ENCODE data around the gene SSTR5.

Gene SSTR5

DNA sequence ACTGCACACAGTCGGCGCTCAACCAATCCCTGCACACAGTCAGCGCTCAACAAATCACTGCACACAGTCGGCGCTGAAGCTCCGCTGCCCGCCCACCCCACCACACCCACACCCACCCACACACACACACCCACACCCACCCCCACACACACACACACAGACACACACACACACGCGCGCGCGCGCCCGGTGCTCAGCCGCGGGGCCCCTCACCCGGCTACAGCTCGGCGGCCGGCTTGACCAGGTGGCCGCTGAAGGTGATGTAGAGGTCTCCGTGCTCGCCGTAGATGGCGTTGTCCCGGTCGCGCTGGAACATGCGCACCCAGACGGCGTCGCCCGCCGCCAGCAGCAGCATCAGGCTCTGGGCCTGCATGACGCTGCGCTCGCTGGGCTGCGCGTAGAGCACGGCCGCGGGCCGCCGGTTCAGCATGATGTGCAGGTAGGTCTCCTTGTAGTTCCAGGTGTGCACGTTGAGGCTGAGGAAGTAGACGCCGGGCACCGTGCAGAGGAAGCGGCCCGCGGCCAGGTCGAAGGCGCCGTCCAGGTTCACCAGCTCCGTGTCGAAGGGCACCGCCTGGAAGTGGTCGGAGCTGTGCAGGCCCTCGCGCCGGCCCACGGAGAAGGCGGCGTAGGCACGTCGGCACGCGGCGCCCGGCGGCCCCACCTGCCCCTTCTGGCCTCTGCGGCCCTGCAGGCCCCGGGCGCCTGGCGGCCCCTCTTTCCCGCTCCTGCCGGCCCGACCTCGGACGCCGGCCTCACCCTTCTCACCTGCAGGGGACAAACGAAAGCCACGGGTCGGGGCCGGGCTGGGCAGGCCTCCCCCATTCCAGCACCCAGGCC lies 21.0 kb downstream of the SSTR5 start:
- Histone ChIP-seq H3K27me3 (ENCODE audit: control insufficient read depth in 1 of 2, insufficient read depth in 2 of 2, low read length in 2 of 2) (peaks cover 8 to 32% of the 10 kb centered on the region in 2 donors), H3K36me3 (ENCODE audit: control insufficient read depth in 2 of 2, insufficient read depth in 2 of 2, low read length in 2 of 2) (no peaks in the 10 kb centered on the region), H3K9ac (ENCODE audit: low read length in 2 of 2) (no peak overlapping the region), H3K4me1 (ENCODE audit: control insufficient read depth, insufficient read depth, low read length) (peaks cover 9% of the 10 kb centered on the region), H3K27ac (ENCODE audit: low read length) (no peak overlapping the region), H3K9me3 (ENCODE audit: control insufficient read depth in 2 of 2, low read length in 2 of 2) (no peaks in the 10 kb centered on the region), H3K4me3 (ENCODE audit: low read length in 2 of 2) (no peak overlapping the region)

DNA sequence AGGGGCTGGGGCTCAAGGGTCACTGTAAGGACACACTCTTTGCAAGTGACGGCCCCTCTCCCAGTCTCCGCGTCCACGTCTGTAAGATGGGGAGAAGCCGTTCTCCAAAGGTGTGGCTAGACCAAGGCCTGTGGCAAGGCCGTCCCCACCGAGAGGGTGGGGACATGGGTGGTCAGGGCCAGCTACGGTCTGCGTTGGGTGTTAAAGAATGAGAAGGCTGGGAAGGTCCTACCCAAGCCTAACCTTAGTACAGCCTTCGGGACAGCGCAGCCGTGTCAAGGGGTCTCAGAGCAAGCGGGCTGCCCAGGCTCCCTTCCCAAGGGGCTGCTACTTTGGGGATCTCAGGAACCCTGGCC lies 21.6 kb downstream of the SSTR5 start:
- no peaks in the 10 kb centered on the region for H3K9me3 ChIP-seq (ENCODE audit: control insufficient read depth in 2 of 2, low read length in 2 of 2)
- peaks cover 8 to 28% of the 10 kb centered on the region in 2 donors for H3K27me3 ChIP-seq (ENCODE audit: control insufficient read depth in 1 of 2, insufficient read depth in 2 of 2, low read length in 2 of 2)
- peaks cover 9% of the 10 kb centered on the region for H3K4me1 ChIP-seq (ENCODE audit: control insufficient read depth, insufficient read depth, low read length)
- H3K36me3 ChIP-seq (ENCODE audit: control insufficient read depth in 2 of 2, insufficient read depth in 2 of 2, low read length in 2 of 2): no peaks in the 10 kb centered on the region
- H3K27ac ChIP-seq (ENCODE audit: low read length): no peak overlapping the region
- no peak overlapping the region for H3K9ac ChIP-seq (ENCODE audit: low read length in 2 of 2)
- no peak overlapping the region for H3K4me3 ChIP-seq (ENCODE audit: low read length in 2 of 2)

DNA sequence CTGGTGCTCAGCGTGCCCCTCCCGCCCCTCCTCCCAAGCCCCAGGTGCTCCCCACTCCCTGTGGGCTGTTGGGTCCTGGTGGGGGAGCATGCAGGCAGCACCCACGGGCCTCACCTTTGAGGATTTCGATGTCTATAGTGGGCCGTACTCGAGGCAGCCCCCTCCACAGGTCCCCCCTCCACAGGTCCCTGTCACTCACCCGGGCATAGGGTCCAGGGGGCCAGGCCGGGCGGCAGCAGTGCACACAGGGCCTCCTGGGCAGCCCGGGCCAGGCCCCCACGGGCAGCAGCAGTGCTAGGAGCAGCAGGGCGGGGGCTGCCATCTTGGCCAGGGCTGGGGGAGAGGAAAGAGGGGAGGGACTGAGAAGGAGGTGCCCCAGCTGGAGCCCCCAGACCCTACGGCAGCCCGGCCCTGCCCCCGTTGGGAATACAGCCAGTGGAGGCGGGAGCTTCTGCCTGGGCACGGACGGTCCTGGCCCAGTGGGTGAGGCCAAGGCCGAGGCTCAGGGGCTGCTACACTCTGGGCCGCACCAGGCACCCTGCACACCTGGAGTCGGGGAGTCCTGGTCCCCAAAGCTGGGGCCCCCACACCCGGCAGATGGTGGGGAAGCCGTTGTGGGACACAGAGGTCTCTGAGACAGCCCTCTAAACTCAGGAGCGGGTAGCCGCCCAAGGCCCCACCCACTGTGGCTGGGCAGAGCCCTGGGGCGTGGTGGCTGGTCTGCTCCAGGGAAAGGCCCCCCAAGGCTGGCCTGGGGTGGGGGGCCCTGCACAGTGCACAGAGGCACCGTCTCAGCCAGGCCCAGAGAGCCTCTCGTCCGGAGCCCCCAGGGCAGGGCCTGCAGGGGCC lies 22.3 kb downstream of the SSTR5 start:
- Histone ChIP-seq H3K27ac (ENCODE audit: low read length) (no peak overlapping the region), H3K9ac (ENCODE audit: low read length in 2 of 2) (no peak overlapping the region), H3K27me3 (ENCODE audit: control insufficient read depth in 1 of 2, insufficient read depth in 2 of 2, low read length in 2 of 2) (peaks cover 7 to 28% of the 10 kb centered on the region in 2 donors), H3K36me3 (ENCODE audit: control insufficient read depth in 2 of 2, insufficient read depth in 2 of 2, low read length in 2 of 2) (no peaks in the 10 kb centered on the region), H3K9me3 (ENCODE audit: control insufficient read depth in 2 of 2, low read length in 2 of 2) (no peaks in the 10 kb centered on the region), H3K4me1 (ENCODE audit: control insufficient read depth, insufficient read depth, low read length) (peaks cover 8% of the 10 kb centered on the region), H3K4me3 (ENCODE audit: low read length in 2 of 2) (no peak overlapping the region)

DNA sequence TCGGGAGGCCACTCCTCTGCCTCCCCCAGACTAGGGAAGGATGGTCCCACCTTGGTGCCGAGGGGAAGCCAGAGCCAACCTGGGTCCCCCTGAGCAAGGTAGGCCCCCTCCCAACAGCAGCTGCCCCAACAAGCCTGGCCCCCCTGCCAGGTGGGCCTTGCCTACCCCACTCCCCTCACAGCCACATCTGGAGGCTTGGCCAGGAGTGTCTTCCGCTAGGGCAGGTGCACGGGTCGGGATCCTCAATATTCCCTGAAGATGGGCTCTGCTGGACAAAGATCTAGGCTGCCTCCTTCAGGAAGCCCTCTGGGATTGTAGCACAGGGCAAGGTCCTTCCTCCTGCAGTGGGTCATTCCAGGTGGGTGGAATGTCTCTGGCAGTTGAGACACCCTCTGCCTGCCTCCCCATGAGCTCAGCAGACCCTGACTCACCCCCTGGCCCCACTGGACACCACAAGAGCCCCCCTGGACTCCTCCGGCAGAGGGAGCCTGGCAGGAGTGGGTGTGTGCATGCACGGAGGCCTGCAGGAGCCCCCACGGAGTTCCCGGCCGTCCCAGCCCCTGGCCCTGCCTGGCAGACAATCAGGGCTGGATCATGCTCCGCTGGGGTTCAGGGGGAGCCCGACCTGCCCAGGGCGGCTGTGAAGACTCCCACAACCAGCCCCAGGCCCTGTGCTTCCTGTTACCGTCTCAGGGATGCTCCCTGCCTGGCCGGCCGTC lies 23.1 kb downstream of the SSTR5 start:
- no peak overlapping the region for H3K9ac ChIP-seq (ENCODE audit: low read length in 2 of 2)
- H3K27me3 ChIP-seq (ENCODE audit: control insufficient read depth in 1 of 2, insufficient read depth in 2 of 2, low read length in 2 of 2): peaks cover 7 to 27% of the 10 kb centered on the region in 2 donors
- H3K9me3 ChIP-seq (ENCODE audit: control insufficient read depth in 2 of 2, low read length in 2 of 2): no peaks in the 10 kb centered on the region
- no peaks in the 10 kb centered on the region for H3K36me3 ChIP-seq (ENCODE audit: control insufficient read depth in 2 of 2, insufficient read depth in 2 of 2, low read length in 2 of 2)
- no peak overlapping the region for H3K27ac ChIP-seq (ENCODE audit: low read length)
- H3K4me1 ChIP-seq (ENCODE audit: control insufficient read depth, insufficient read depth, low read length): peaks cover 5% of the 10 kb centered on the region
- no peak overlapping the region for H3K4me3 ChIP-seq (ENCODE audit: low read length in 2 of 2)

DNA sequence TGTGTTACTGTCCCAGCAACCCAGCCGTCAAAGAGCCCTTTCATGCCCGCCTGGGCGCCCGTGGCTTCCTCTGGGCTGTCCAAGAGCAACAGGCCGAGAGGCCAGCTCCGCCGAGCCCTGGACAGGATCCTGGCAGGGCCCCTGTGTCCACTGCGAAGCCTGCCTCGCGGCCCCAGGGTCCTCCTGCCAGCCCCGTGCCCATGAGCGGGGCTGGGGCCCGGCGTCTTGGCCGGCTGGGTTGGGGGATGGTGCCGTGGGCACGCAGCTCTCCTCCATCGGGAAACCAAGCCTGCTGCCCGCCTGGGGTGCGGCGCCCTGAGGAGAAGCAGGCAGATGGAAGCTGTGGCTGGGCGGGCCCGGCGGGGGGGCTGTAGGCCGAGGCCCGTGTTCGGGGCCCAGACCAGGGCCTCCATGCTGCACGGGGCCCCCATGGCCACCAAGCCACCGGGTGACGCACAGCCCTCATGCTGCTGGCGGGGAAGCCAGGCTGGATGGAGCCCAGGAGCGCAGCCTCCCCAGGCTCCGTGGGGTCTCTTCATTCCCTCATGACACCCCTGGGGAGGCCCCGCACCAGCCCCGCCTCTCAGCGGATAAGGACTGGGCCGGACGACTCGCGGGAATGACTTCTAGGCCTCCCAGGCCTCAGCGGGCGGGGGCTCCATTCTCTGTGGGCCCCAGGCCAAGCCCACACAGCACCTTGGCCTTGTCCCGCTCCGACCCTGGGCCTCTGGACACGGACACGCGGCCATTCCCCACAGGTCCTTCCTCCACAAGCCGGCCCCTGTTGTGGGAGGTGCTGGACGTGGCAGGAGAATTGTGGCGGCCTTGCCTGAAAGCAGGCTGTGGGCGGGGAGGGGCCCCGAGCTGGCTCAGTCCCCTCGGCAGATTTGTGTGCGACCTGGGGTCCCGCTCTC lies 23.9 kb downstream of the SSTR5 start, which contains the start of gene C1QTNF8:
Gene C1QTNF8, minus strand, starts transcription at position 76 of the 914 bp plus-strand sequence. CDS start 1,322 bp downstream, outside the sequence.
- no peak within 1 kb of the TSS for H3K4me3 ChIP-seq (ENCODE audit: low read length in 2 of 2)
- peaks cover 4% of the 10 kb centered on the region for H3K4me1 ChIP-seq (ENCODE audit: control insufficient read depth, insufficient read depth, low read length)
- H3K9me3 ChIP-seq (ENCODE audit: control insufficient read depth in 2 of 2, low read length in 2 of 2): no peaks in the 10 kb centered on the region
- no peak within 1 kb of the TSS for H3K9ac ChIP-seq (ENCODE audit: low read length in 2 of 2)
- no peak within 1 kb of the TSS for H3K27ac ChIP-seq (ENCODE audit: low read length)
- peaks cover 13 to 26% of the 10 kb centered on the region in 2 donors for H3K27me3 ChIP-seq (ENCODE audit: control insufficient read depth in 1 of 2, insufficient read depth in 2 of 2, low read length in 2 of 2)
- H3K36me3 ChIP-seq (ENCODE audit: control insufficient read depth in 2 of 2, insufficient read depth in 2 of 2, low read length in 2 of 2): no peaks in the 10 kb centered on the region

DNA sequence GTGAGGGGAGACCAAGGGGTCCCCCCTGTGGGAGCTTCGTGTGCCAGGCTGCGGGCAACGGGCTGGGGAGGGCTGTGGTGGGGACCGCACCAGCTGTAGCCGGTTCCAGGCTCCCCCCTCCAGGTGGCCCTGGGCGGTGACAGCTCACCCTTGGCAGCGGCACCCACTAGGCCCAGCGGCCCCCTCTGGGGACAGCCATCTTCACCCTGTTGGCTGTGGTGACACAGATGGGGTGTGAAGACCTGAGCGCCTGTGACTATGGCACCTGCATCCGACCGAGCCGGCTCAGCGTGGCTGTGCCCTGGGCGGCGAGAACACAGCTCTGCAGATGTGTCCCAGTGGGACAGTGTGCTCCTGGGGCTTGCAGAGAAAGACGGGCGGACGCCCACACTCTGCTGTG lies 24.6 kb downstream of the SSTR5 start:
- Histone ChIP-seq H3K27ac (ENCODE audit: low read length) (no peak overlapping the region), H3K27me3 (ENCODE audit: control insufficient read depth in 1 of 2, insufficient read depth in 2 of 2, low read length in 2 of 2) (peaks cover 12 to 26% of the 10 kb centered on the region in 2 donors), H3K9me3 (ENCODE audit: control insufficient read depth in 2 of 2, low read length in 2 of 2) (no peaks in the 10 kb centered on the region), H3K4me3 (ENCODE audit: low read length in 2 of 2) (no peak overlapping the region), H3K4me1 (ENCODE audit: control insufficient read depth, insufficient read depth, low read length) (peaks cover 5% of the 10 kb centered on the region), H3K36me3 (ENCODE audit: control insufficient read depth in 2 of 2, insufficient read depth in 2 of 2, low read length in 2 of 2) (no peaks in the 10 kb centered on the region), H3K9ac (ENCODE audit: low read length in 2 of 2) (no peak overlapping the region)

DNA sequence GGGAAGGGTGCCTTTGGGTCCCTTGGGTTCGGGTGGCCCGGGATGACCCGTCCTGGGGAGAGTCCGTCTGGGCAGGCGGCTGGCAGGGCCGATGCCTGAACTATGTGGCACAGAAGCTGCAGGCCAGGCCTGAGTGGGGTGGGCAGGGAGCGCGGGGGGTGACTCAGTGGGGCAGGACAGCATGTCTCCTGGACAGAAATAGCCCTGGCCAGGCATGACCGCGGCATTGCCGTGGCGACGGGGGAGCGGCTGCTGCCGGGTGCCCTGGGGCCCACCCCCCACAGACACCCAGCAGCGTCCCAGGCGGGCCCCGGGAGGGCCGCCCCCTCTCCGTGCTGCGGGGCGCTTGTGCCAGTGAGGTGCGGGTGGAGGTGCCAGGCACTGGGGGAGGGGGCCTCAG lies 25.3 kb downstream of the SSTR5 start:
- no peaks in the 10 kb centered on the region for H3K36me3 ChIP-seq (ENCODE audit: control insufficient read depth in 2 of 2, insufficient read depth in 2 of 2, low read length in 2 of 2)
- H3K4me3 ChIP-seq (ENCODE audit: low read length in 2 of 2): no peak overlapping the region
- peaks cover 12 to 26% of the 10 kb centered on the region in 2 donors for H3K27me3 ChIP-seq (ENCODE audit: control insufficient read depth in 1 of 2, insufficient read depth in 2 of 2, low read length in 2 of 2)
- peaks cover 5% of the 10 kb centered on the region for H3K4me1 ChIP-seq (ENCODE audit: control insufficient read depth, insufficient read depth, low read length)
- no peaks in the 10 kb centered on the region for H3K9me3 ChIP-seq (ENCODE audit: control insufficient read depth in 2 of 2, low read length in 2 of 2)
- H3K9ac ChIP-seq (ENCODE audit: low read length in 2 of 2): no peak overlapping the region
- H3K27ac ChIP-seq (ENCODE audit: low read length): no peak overlapping the region

DNA sequence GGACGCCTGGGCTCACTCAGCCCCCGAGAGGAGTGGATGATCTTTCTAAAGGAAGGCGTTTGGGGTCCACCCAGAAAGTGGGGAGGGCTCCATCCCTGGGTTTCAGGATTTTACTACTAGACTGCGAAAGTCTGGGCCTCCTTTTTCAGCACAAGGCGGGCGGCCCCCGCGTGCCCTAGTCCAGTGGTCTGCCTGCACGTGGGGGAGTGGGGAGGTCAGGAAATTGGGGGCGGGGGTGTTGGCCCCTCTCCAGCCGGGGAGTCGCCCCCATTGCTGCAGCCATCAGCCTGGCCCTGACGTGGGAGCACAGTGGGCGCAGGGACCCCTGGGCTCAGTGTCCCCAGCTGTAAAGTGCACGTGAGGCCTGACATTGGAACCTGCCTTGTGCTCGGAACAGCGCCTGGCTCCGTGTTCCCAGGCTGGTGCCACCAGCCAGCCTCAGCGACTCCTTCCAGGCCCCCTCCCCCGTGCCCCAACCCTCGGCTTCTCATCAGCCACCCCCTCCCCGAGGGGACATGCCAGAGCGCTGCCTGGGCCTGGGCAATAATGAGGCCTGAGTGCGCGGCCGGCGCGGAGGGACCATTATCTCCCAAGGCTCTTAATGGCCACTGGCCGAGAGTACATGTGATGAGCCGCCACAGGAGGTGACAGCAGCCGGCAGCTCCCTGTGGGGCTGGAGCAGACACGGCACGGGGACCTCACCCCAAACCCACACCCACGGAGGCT lies 25.9 kb downstream of the SSTR5 start:
- no peak overlapping the region for H3K9ac ChIP-seq (ENCODE audit: low read length in 2 of 2)
- no peaks in the 10 kb centered on the region for H3K9me3 ChIP-seq (ENCODE audit: control insufficient read depth in 2 of 2, low read length in 2 of 2)
- peaks cover 12 to 31% of the 10 kb centered on the region in 2 donors for H3K27me3 ChIP-seq (ENCODE audit: control insufficient read depth in 1 of 2, insufficient read depth in 2 of 2, low read length in 2 of 2)
- no peak overlapping the region for H3K4me3 ChIP-seq (ENCODE audit: low read length in 2 of 2)
- H3K4me1 ChIP-seq (ENCODE audit: control insufficient read depth, insufficient read depth, low read length): peaks cover 5% of the 10 kb centered on the region
- no peak overlapping the region for H3K27ac ChIP-seq (ENCODE audit: low read length)
- H3K36me3 ChIP-seq (ENCODE audit: control insufficient read depth in 2 of 2, insufficient read depth in 2 of 2, low read length in 2 of 2): no peaks in the 10 kb centered on the region

DNA sequence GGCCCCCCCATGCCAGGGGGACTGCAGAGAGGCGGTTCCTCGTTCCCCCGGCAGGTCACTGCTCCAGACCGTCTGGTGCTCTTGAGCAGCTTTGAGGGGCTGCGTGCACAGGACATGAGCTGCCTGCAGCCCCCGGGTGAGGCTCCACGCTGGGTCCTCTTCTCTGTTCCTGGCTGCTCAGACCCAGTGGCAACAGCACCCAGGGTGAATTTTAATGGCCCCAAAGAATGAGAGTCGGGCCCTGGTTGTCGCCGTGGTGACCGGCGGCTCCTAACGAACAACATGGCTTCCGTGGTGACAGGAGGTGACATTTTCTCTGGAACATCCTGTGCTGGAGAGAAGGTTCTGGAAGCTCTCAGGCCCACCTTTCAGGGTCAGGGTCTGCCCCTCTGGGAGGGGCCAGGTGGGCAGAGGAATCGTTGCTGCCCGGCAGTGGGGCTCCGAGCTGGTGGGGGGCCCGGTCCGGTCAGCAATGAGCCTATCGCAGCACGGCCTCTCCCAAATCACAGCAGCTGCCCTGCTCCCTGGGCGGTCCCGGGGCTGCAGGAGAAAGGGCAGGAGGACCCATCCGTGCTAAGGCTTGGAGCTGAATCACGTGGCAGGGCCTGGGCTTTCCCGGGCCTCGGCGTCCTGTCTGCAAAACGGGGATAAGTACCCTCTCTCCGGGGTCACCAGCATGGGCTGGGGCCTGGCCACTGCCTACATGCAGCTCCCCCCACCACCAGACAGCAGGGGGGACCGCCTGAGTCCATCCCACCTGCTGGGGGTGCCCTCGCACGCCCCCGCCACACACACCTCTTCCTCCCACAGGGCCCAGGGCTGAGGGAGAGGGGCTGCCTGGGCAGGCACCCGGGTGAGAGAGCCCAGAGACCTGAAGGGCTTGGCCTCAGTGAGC lies 26.9 kb downstream of the SSTR5 start:
- no peak overlapping the region for H3K9ac ChIP-seq (ENCODE audit: low read length in 2 of 2)
- no peak overlapping the region for H3K4me3 ChIP-seq (ENCODE audit: low read length in 2 of 2)
- H3K36me3 ChIP-seq (ENCODE audit: control insufficient read depth in 2 of 2, insufficient read depth in 2 of 2, low read length in 2 of 2): no peaks in the 10 kb centered on the region
- peaks cover 5% of the 10 kb centered on the region for H3K4me1 ChIP-seq (ENCODE audit: control insufficient read depth, insufficient read depth, low read length)
- H3K27ac ChIP-seq (ENCODE audit: low read length): no peak overlapping the region
- H3K9me3 ChIP-seq (ENCODE audit: control insufficient read depth in 2 of 2, low read length in 2 of 2): no peaks in the 10 kb centered on the region
- peaks cover 12 to 31% of the 10 kb centered on the region in 2 donors for H3K27me3 ChIP-seq (ENCODE audit: control insufficient read depth in 1 of 2, insufficient read depth in 2 of 2, low read length in 2 of 2)
